Measurements from ENCODE around the gene ATF7IP2.

DNA sequence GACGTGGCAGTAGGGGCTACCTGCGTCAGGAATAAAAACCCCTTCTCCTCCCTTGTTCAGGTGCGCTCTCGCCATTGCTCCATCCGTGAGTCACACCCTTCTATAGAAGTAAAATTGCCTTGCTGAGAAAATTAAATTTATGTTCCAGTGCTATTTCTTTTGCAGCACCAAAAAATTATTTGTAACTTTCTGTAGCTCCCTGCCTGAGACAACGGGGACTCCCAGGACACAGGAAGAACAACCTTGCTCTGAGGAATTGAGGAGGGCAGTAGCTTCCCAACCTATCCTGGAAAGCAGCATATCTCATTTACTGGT lies 109.1 kb downstream of the ATF7IP2 start:
- no peak for TF ChIP-seq REST (IDR thresholded peaks at IDR 0.05; ENCODE audit: low read depth, low read length)
- no peak for TF ChIP-seq EZH2 (IDR thresholded peaks at IDR 0.05; ENCODE audit: borderline replicate concordance, control insufficient read depth, low read depth, low read length)
- TF ChIP-seq TAF1 (IDR thresholded peaks at IDR 0.05; ENCODE audit: borderline replicate concordance, low read depth, low read length), result no peak
- no peak for TF ChIP-seq SMARCA5 (IDR thresholded peaks at IDR 0.05)

Measured in GM12878 (cell line).